HL-60 (cell line): ENCODE results near the gene LSAMP.

ENCODE experiments used
- DNase-seq, 2 experiments: peaks; one replicate each; pipeline ENCODE4 v3.0.0-alpha.2; 2010 to 2020; ENCODE audit warnings: low read depth in 1 of 2, low spot score in 1 of 2
- H3K27ac ChIP-seq: fragments of 250-450 bp; sonication (Bioruptor Pico); replicated peaks from 2 replicates; pipeline ENCODE4 v1.5.1; 2020; ENCODE audit warnings: mild to moderate bottlenecking, moderate library complexity
- H3K27me3 ChIP-seq: fragments of 250-450 bp; sonication (Bioruptor Pico); 2 replicates; pipeline ENCODE4 v1.5.1; 2021; ENCODE audit warnings: mild to moderate bottlenecking, moderate library complexity; ENCODE audit not compliant: insufficient read depth, poor library complexity, severe bottlenecking
- H3K4me3 ChIP-seq: replicated peaks from 2 replicates; pipeline ENCODE4 v1.5.1; 2011; ENCODE audit warnings: mild to moderate bottlenecking, control low read depth, low read length; ENCODE audit not compliant: insufficient read depth
- CTCF ChIP-seq: IDR thresholded peaks from one replicate; pipeline ENCODE4 v1.5.1; 2011; ENCODE audit warnings: low read length, control low read depth, inconsistent platforms; ENCODE audit not compliant: insufficient read depth
- GABPA ChIP-seq: IDR thresholded peaks from 2 replicates; pipeline ENCODE4 v1.6.1; 2012; ENCODE audit warnings: low read depth
- POLR2AphosphoS5 ChIP-seq: IDR thresholded peaks from 2 replicates; pipeline ENCODE4 v1.6.1; 2012; ENCODE audit warnings: low read depth
- REST ChIP-seq: IDR thresholded peaks from 2 replicates; pipeline ENCODE4 v1.6.1; 2012; ENCODE audit warnings: low read depth; ENCODE audit not compliant: insufficient replicate concordance
- SPI1 ChIP-seq: IDR thresholded peaks from 2 replicates; pipeline ENCODE4 v1.6.1; 2012; ENCODE audit warnings: low read depth, mild to moderate bottlenecking, borderline replicate concordance

The LSAMP gene

GRCh38 chr3:116165641-116166040 lies 279.6 kb downstream of the LSAMP start:
- Histone ChIP-seq H3K4me3 (no peak overlapping the region), H3K27me3 (no peaks in the 10 kb centered on the region), H3K27ac (no peak overlapping the region)
- no peak for TF ChIP-seq SPI1
- TF ChIP-seq CTCF, result no peak
- no peak for TF ChIP-seq REST
- TF ChIP-seq POLR2AphosphoS5, result no peak
- no peak for TF ChIP-seq GABPA
- DNase-seq, result no peak

GRCh38 chr3:116165135-116165534 lies 280.2 kb downstream of the LSAMP start:
- Histone ChIP-seq H3K4me3 (no peak overlapping the region), H3K27ac (no peak overlapping the region), H3K27me3 (no peaks in the 10 kb centered on the region)
- TF ChIP-seq POLR2AphosphoS5, result no peak
- no peak for TF ChIP-seq CTCF
- no peak for TF ChIP-seq REST
- no peak for TF ChIP-seq SPI1
- no peak for TF ChIP-seq GABPA
- no peak for DNase-seq

GRCh38 chr3:116164039-116164438 lies 281.2 kb downstream of the LSAMP start:
- Histone ChIP-seq H3K4me3 (no peak overlapping the region), H3K27me3 (no peaks in the 10 kb centered on the region), H3K27ac (no peak overlapping the region)
- TF ChIP-seq POLR2AphosphoS5 (no peak), REST (no peak)
- DNase-seq, result no peak
